HEK293 (cell line): ENCODE data around the gene RING1.
A peak's percentile ranks its signal among the peaks of the same experiment; 100 is the strongest.

Experiments used
- GLIS2 ChIP-seq: fragments of 450-650 bp; formaldehyde crosslinking; IDR thresholded peaks from 2 replicates; pipeline ENCODE4 v1.5.1; 2016; ENCODE audit warnings: missing biosample characterization, missing genetic modification characterization
- HOXD13 ChIP-seq: sonication (generic); formaldehyde crosslinking; IDR thresholded peaks from 2 replicates; pipeline ENCODE4 v1.8.0; 2022; ENCODE audit warnings: missing genetic modification reagents, borderline replicate concordance
- KLF8 ChIP-seq: fragments of 450-650 bp; formaldehyde crosslinking; IDR thresholded peaks from 2 replicates; pipeline ENCODE4 v1.5.1; 2016; ENCODE audit warnings: missing biosample characterization, missing genetic modification characterization
- KLF9 ChIP-seq: fragments of 450-650 bp; formaldehyde crosslinking; IDR thresholded peaks from 2 replicates; pipeline ENCODE4 v1.5.1; 2016; ENCODE audit warnings: missing biosample characterization, missing genetic modification characterization, low read depth
- OSR2 ChIP-seq: fragments of 450-650 bp; formaldehyde crosslinking; IDR thresholded peaks from 2 replicates; pipeline ENCODE4 v1.5.1; 2016; ENCODE audit warnings: missing biosample characterization, missing genetic modification characterization
- OVOL3 ChIP-seq: fragments of 450-650 bp; formaldehyde crosslinking; IDR thresholded peaks from 2 replicates; pipeline ENCODE4 v1.5.1; 2016; ENCODE audit warnings: missing biosample characterization, missing genetic modification characterization
- YY2 ChIP-seq: fragments of 450-650 bp; formaldehyde crosslinking; IDR thresholded peaks from 2 replicates; pipeline ENCODE4 v1.5.1; 2016; ENCODE audit warnings: missing biosample characterization, missing genetic modification characterization
- ZBTB1 ChIP-seq: fragments of 450-650 bp; formaldehyde crosslinking; IDR thresholded peaks from 2 replicates; pipeline ENCODE4 v1.5.1; 2016; ENCODE audit warnings: missing biosample characterization, missing genetic modification characterization
- ZBTB7A ChIP-seq: fragments of 450-650 bp; formaldehyde crosslinking; IDR thresholded peaks from 2 replicates; pipeline ENCODE4 v1.5.1; 2016; ENCODE audit warnings: low read depth, missing biosample characterization, missing genetic modification characterization
- ZFP41 ChIP-seq: fragments of 450-650 bp; formaldehyde crosslinking; IDR thresholded peaks from 2 replicates; pipeline ENCODE4 v1.5.1; 2016; ENCODE audit warnings: missing biosample characterization, missing genetic modification characterization, borderline replicate concordance
- ZFP69B ChIP-seq: fragments of 450-650 bp; formaldehyde crosslinking; IDR thresholded peaks from 2 replicates; pipeline ENCODE4 v1.5.1; 2016; ENCODE audit warnings: missing biosample characterization, missing genetic modification characterization
- ZNF138 ChIP-seq: fragments of 450-650 bp; formaldehyde crosslinking; IDR thresholded peaks from 2 replicates; pipeline ENCODE4 v1.5.1; 2016; ENCODE audit warnings: missing biosample characterization, missing genetic modification characterization, borderline replicate concordance
- ZNF157 ChIP-seq: fragments of 450-650 bp; formaldehyde crosslinking; IDR thresholded peaks from 2 replicates; pipeline ENCODE4 v1.5.1; 2016; ENCODE audit warnings: missing biosample characterization, missing genetic modification characterization
- ZNF184 ChIP-seq: fragments of 450-650 bp; IDR thresholded peaks from 2 replicates; pipeline ENCODE4 v1.5.1; 2018; ENCODE audit warnings: missing biosample characterization, mild to moderate bottlenecking, missing genetic modification characterization
- ZNF2 ChIP-seq: fragments of 450-650 bp; formaldehyde crosslinking; IDR thresholded peaks from 2 replicates; pipeline ENCODE4 v1.5.1; 2016; ENCODE audit warnings: missing biosample characterization, missing genetic modification characterization
- ZNF221 ChIP-seq: fragments of 450-650 bp; formaldehyde crosslinking; IDR thresholded peaks from 2 replicates; pipeline ENCODE4 v1.5.1; 2017; ENCODE audit warnings: missing biosample characterization, missing genetic modification characterization, borderline replicate concordance
- ZNF324 ChIP-seq: fragments of 450-650 bp; formaldehyde crosslinking; IDR thresholded peaks from 2 replicates; pipeline ENCODE4 v1.5.1; 2016; ENCODE audit warnings: missing biosample characterization, missing genetic modification characterization
- ZNF350 ChIP-seq: fragments of 450-650 bp; formaldehyde crosslinking; IDR thresholded peaks from 2 replicates; pipeline ENCODE4 v1.5.0; 2017; ENCODE audit warnings: missing biosample characterization, mild to moderate bottlenecking, missing genetic modification characterization
- ZNF37A ChIP-seq: fragments of 450-650 bp; IDR thresholded peaks from 2 replicates; pipeline ENCODE4 v1.5.1; 2018; ENCODE audit warnings: missing biosample characterization, missing genetic modification characterization
- ZNF391 ChIP-seq: fragments of 450-650 bp; formaldehyde crosslinking; IDR thresholded peaks from 2 replicates; pipeline ENCODE4 v1.5.1; 2016; ENCODE audit warnings: low read depth, missing biosample characterization, missing genetic modification characterization, borderline replicate concordance
- ZNF394 ChIP-seq: fragments of 450-650 bp; formaldehyde crosslinking; IDR thresholded peaks from 2 replicates; pipeline ENCODE4 v1.5.1; 2016; ENCODE audit warnings: missing biosample characterization, missing genetic modification characterization, mild to moderate bottlenecking, moderate library complexity, borderline replicate concordance
- ZNF416 ChIP-seq: fragments of 450-650 bp; formaldehyde crosslinking; IDR thresholded peaks from 2 replicates; pipeline ENCODE4 v1.5.1; 2016; ENCODE audit warnings: missing biosample characterization, missing genetic modification characterization
- ZNF514 ChIP-seq: fragments of 450-650 bp; formaldehyde crosslinking; IDR thresholded peaks from 2 replicates; pipeline ENCODE4 v1.5.1; 2016; ENCODE audit warnings: missing biosample characterization, missing genetic modification characterization
- ZNF658 ChIP-seq: fragments of 450-650 bp; formaldehyde crosslinking; IDR thresholded peaks from 2 replicates; pipeline ENCODE4; 2016; ENCODE audit warnings: missing biosample characterization, missing genetic modification characterization
- ZNF707 ChIP-seq: fragments of 450-650 bp; formaldehyde crosslinking; IDR thresholded peaks from 2 replicates; pipeline ENCODE4 v1.5.1; 2016; ENCODE audit warnings: missing biosample characterization, missing genetic modification characterization
- ZNF76 ChIP-seq: fragments of 450-650 bp; formaldehyde crosslinking; IDR thresholded peaks from 2 replicates; pipeline ENCODE4; 2016; ENCODE audit warnings: low read depth, missing biosample characterization, missing genetic modification characterization, borderline replicate concordance
- ZNF768 ChIP-seq: fragments of 450-650 bp; formaldehyde crosslinking; IDR thresholded peaks from 2 replicates; pipeline ENCODE4 v1.5.1; 2018; ENCODE audit warnings: missing biosample characterization, mild to moderate bottlenecking, missing genetic modification characterization
- ZXDB ChIP-seq: fragments of 450-650 bp; formaldehyde crosslinking; IDR thresholded peaks from 2 replicates; pipeline ENCODE4 v1.5.1; 2016; ENCODE audit warnings: missing biosample characterization, missing genetic modification characterization
- TF ChIP-seq, protein P1 (sequence below): fragments of 450-650 bp; formaldehyde crosslinking; IDR thresholded peaks from 2 replicates; pipeline ENCODE4 v1.5.1; 2017; ENCODE audit warnings: missing biosample characterization, mild to moderate bottlenecking, missing genetic modification characterization, moderate library complexity
- TF ChIP-seq, protein P2 (sequence below): fragments of 450-650 bp; formaldehyde crosslinking; IDR thresholded peaks from 2 replicates; pipeline ENCODE4 v1.5.1; 2016; ENCODE audit warnings: missing biosample characterization, missing genetic modification characterization
- TF ChIP-seq, protein P3 (sequence below): fragments of 450-650 bp; formaldehyde crosslinking; IDR thresholded peaks from 2 replicates; pipeline ENCODE4 v1.5.1; 2016; ENCODE audit warnings: missing biosample characterization, missing genetic modification characterization
- TF ChIP-seq, protein P4 (sequence below): fragments of 450-650 bp; formaldehyde crosslinking; IDR thresholded peaks from 2 replicates; pipeline ENCODE4 v1.5.1; 2016; ENCODE audit warnings: missing biosample characterization, missing genetic modification characterization
- TF ChIP-seq, protein P5 (sequence below): fragments of 450-650 bp; formaldehyde crosslinking; IDR thresholded peaks from 2 replicates; pipeline ENCODE4 v1.5.1; 2017; ENCODE audit warnings: missing biosample characterization, missing genetic modification characterization

RING1 gene

DNA sequence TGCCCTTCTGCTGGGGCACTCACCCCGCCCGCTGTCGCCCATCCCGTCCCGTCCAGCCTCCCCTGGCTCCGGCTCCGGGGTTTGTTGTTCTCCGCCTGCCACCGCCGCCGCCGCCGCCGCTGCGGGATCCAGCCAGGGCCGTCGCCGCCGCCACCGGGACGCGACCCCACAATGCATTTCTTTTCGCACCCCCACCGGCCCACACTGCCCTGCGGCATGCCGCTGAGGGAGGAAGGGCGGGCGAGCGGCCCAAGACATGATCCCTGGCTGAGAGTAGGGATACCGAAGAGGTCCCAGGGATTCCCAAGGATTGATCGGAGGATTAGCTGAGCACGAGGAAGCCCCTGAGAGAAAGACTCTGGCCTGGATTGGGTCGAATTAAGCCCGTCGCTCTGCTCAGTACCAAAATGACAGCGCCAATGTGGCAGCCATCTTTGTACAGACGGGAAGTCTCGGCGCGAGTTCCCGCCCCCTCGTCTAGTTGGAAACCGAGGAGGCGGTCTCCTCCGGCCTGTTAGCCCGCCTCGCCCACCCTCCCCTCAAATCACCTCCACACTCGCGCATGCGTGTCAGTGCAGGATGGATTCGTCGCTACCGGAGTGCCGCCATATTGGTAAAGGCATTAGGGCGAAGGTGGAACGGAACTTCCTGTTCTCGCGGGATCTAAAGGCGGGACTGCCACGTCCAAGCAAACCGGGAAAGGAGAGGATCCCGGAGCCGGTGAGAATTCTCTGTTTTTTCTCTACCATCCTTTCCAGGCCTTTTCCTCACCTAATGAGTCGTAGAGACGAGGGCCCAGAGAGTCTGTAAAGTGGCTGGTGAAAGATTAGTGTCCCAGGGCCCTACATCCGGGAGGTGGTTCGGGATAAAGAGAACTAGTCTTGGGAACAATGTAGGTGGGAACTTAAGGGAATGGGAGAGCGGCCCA is 7.8 kb upstream of the RING1 start, which contains the start of the genes RXRB and SLC39A7 (continued):
- TF ChIP-seq, protein P1, sequence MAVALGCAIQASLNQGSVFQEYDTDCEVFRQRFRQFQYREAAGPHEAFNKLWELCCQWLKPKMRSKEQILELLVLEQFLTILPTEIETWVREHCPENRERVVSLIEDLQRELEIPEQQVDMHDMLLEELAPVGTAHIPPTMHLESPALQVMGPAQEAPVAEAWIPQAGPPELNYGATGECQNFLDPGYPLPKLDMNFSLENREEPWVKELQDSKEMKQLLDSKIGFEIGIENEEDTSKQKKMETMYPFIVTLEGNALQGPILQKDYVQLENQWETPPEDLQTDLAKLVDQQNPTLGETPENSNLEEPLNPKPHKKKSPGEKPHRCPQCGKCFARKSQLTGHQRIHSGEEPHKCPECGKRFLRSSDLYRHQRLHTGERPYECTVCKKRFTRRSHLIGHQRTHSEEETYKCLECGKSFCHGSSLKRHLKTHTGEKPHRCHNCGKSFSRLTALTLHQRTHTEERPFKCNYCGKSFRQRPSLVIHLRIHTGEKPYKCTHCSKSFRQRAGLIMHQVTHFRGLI (tag by site-specific recombination) = 0 out of 2 replicates have a peak, but pooled peaks have one; percentile 15
- TF ChIP-seq, protein P2, sequence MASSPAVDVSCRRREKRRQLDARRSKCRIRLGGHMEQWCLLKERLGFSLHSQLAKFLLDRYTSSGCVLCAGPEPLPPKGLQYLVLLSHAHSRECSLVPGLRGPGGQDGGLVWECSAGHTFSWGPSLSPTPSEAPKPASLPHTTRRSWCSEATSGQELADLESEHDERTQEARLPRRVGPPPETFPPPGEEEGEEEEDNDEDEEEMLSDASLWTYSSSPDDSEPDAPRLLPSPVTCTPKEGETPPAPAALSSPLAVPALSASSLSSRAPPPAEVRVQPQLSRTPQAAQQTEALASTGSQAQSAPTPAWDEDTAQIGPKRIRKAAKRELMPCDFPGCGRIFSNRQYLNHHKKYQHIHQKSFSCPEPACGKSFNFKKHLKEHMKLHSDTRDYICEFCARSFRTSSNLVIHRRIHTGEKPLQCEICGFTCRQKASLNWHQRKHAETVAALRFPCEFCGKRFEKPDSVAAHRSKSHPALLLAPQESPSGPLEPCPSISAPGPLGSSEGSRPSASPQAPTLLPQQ (tag by site-specific recombination) = peak; percentile 97
- TF ChIP-seq YY2 (tag by site-specific recombination) = peak; percentile 97
- TF ChIP-seq ZNF768 = no peak
- TF ChIP-seq GLIS2 (tag by site-specific recombination) = peak; percentile 68
- peak; percentile 35; the same call in 1 of the 2 replicates for TF ChIP-seq ZNF184 (tag by site-specific recombination)
- no peak for TF ChIP-seq ZNF658
- peak; percentile 54 for TF ChIP-seq KLF9 (tag by site-specific recombination)
- peak; percentile 83 for TF ChIP-seq ZNF2 (tag by site-specific recombination)
- TF ChIP-seq OSR2 (tag by site-specific recombination) = peak; percentile 19; the same call in 1 of the 2 replicates
- TF ChIP-seq ZNF394 = peak; percentile 80; the same call in 1 of the 2 replicates
- no peak for TF ChIP-seq ZNF221 (tag by site-specific recombination)
- TF ChIP-seq, protein P3, sequence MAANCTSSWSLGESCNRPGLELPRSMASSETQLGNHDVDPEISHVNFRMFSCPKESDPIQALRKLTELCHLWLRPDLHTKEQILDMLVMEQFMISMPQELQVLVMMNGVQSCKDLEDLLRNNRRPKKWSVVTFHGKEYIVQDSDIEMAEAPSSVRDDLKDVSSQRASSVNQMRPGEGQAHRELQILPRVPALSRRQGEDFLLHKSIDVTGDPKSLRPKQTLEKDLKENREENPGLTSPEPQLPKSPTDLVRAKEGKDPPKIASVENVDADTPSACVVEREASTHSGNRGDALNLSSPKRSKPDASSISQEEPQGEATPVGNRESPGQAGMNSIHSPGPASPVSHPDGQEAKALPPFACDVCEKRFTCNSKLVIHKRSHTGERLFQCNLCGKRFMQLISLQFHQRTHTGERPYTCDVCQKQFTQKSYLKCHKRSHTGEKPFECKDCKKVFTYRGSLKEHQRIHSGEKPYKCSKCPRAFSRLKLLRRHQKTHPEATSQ (tag by site-specific recombination) = peak; percentile 36; the same call in 1 of the 2 replicates
- no peak for TF ChIP-seq ZFP41
- peak; percentile 90 for TF ChIP-seq ZFP69B
- TF ChIP-seq HOXD13 (CRISPR knock-in tag) = no peak
- TF ChIP-seq OVOL3 (tag by site-specific recombination) = no peak
- no peak for TF ChIP-seq ZNF514 (tag by site-specific recombination)
- peak; percentile 82 for TF ChIP-seq ZXDB (tag by site-specific recombination)
- TF ChIP-seq ZBTB7A (tag by site-specific recombination) = peak; percentile 93; the same call in 1 of the 2 replicates
- TF ChIP-seq, protein P4, sequence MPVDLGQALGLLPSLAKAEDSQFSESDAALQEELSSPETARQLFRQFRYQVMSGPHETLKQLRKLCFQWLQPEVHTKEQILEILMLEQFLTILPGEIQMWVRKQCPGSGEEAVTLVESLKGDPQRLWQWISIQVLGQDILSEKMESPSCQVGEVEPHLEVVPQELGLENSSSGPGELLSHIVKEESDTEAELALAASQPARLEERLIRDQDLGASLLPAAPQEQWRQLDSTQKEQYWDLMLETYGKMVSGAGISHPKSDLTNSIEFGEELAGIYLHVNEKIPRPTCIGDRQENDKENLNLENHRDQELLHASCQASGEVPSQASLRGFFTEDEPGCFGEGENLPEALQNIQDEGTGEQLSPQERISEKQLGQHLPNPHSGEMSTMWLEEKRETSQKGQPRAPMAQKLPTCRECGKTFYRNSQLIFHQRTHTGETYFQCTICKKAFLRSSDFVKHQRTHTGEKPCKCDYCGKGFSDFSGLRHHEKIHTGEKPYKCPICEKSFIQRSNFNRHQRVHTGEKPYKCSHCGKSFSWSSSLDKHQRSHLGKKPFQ = 0 out of 2 replicates have a peak, but pooled peaks have one; percentile 30
- peak; percentile 87 for TF ChIP-seq ZNF391 (tag by site-specific recombination)
- peak; percentile 30; the same call in 1 of the 2 replicates for TF ChIP-seq KLF8 (tag by site-specific recombination)
- peak; percentile 99 for TF ChIP-seq ZNF76
- no peak for TF ChIP-seq ZNF416
- TF ChIP-seq ZNF138 (tag by site-specific recombination) = no peak
- TF ChIP-seq, protein P5, sequence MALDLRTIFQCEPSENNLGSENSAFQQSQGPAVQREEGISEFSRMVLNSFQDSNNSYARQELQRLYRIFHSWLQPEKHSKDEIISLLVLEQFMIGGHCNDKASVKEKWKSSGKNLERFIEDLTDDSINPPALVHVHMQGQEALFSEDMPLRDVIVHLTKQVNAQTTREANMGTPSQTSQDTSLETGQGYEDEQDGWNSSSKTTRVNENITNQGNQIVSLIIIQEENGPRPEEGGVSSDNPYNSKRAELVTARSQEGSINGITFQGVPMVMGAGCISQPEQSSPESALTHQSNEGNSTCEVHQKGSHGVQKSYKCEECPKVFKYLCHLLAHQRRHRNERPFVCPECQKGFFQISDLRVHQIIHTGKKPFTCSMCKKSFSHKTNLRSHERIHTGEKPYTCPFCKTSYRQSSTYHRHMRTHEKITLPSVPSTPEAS (tag by site-specific recombination) = no peak
- no peak for TF ChIP-seq ZNF157 (tag by site-specific recombination)
- peak; percentile 92; the same call in 1 of the 2 replicates for TF ChIP-seq ZNF324 (tag by site-specific recombination)
- TF ChIP-seq ZBTB1 (tag by site-specific recombination) = no peak
- TF ChIP-seq ZNF37A (tag by site-specific recombination) = no peak
- no peak for TF ChIP-seq ZNF707 (tag by site-specific recombination)
- no peak for TF ChIP-seq ZNF350 (tag by site-specific recombination)
